Superior temporal gyrus (tissue), 1 donor: ENCODE measurements around the gene PFKFB3.
"Not testable (repeated sequence)": the region's sequence is repeated elsewhere in the genome, so short reads cannot be mapped to it uniquely, and the experiment has no call there.

Source experiments
- DNase-seq: peaks from one replicate; pipeline ENCODE4 v3.0.0-alpha.2; 2016; ENCODE audit errors: extremely low spot score

PFKFB3 gene

DNA sequence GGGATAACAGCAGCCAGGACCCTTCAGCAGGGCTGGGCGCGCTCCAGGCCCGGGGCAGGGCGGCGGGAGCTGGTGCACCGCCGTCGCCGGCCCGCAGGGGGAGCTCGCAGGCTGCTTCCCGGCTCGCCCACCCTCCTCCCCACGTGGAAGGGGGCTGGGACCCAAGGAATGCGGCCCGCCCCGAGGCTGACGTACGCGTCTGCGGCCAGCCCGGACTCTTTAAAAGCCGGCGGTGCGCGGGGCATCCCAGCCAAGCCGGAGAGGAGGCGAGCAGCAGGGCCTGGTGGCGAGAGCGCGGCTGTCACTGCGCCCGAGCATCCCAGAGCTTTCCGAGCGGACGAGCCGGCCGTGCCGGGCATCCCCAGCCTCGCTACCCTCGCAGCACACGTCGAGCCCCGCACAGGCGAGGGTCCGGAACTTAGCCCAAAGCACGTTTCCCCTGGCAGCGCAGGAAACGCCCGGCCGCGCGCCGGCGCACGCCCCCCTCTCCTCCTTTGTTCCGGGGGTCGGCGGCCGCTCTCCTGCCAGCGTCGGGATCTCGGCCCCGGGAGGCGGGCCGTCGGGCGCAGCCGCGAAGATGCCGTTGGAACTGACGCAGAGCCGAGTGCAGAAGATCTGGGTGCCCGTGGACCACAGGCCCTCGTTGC lies at the start of gene PFKFB3:
Gene PFKFB3, plus strand, starts transcription at position 249 of the 647 bp plus-strand sequence. Its CDS starts 329 bp downstream, at position 578.
- peak; percentile 97 for DNase-seq

DNA sequence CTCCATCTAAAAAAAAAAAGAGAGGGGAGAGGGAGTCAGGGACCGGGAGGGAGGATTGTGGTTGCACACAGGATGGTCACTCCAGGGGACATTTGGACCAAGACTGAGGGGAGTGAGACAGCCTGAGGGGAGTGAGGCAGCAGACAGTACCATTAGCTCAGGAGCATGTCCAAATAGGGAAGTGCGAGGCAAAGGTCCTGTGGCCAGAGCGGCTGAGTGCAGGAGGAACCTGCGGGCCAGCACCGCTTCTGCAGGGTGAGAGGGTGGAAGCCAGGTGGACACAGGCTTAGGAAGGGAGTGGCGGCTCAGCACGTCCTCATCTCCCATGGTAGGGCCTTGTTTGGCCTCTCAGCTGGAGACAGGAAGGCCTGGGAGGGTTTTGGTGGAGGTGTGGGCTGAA lies 48.9 kb upstream of the PFKFB3 start:
- DNase-seq, result no peak

DNA sequence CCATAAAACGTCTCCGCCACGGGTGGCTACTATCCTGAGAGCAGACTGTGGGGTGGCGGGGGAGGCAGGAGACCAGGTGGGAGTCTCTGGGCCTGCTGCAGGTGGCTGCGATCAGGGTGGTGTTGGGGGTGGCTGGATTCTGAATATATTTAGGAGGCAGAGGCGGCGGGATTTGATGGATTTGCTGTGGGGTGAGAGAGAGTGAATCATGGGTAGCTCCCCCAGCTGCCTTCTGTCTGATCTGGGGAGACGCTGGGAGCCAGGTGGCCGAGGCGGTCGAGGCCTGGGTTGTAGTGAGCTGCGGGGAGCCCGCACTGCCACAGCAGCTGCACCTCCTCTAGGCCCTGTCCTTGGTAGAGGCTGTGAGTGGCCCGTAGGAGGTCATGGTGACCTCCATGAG lies 48.2 kb upstream of the PFKFB3 start:
- DNase-seq, result no peak

DNA sequence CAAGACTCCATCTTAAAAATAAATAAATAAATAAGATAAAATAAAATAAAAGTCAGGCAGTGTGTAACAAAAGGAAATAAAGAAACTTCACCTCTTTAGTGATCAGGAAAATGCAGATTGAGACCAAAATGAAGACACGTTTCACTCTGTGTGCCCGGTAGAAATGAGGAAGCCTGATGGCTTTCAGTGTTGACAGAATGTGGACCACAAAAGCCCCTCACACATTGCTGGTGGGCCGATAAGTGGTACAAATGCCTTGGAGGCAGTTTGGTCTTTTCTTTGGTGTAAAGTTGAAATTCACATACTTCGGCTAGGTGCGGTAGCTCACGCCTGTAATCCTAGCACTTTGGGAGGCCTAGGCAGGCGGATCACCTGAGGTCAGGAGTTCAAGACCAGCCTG lies 44.5 kb upstream of the PFKFB3 start:
- DNase-seq, result no peak

DNA sequence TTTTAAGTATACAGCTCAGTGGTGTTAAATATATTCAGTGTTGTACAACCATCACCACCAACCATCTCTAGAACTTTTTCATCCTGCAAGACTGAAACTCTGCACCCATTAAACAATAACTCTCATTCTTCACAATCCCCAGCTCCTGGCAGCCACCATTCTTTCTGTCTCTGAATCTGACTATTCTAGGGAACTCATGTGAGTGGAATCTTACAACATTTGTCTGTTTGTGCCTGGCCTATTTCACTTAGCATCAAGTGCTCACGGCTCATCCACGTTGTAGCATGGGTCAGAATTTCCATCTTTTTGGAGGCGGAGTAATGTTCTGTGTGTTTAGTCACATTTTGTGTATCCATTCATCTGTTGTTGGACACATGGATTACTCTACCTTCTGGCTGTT lies 40.8 kb upstream of the PFKFB3 start:
- peak; percentile 88 for DNase-seq

GRCh38 chr10:6162589-6163356 lies 40.0 kb upstream of the PFKFB3 start:
- no peak for DNase-seq

- peak; percentile 80 for DNase-seq
These were observed 39.1 kb upstream of the PFKFB3 start for GRCh38 chr10:6163364-6164270.

- DNase-seq, result no peak
These were observed 38.2 kb upstream of the PFKFB3 start for GRCh38 chr10:6164271-6165095.

DNA sequence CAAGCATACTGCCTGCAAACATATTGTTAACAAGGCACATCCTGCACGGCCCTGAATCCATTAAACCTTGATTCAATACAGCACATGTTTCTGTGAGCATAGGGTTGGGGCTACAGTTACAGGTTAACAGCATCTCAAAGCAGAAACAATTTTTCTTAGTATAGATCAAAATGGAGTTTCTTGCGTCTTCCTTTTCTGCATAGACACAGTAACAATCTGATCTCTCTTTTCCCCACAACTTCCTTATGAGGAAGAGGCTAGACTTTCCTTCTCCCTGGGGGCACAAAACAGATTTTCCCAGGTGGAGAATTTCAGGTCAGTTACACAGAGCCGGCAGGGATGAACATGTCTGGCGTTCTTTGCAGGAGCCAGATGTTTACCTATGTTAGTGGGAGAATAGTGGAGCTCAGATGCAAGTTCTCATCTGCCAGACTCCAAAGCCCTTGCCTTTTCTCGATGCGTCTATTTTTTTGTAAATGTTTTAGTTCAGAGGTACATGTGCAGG lies 37.5 kb upstream of the PFKFB3 start:
- DNase-seq, result no peak

DNA sequence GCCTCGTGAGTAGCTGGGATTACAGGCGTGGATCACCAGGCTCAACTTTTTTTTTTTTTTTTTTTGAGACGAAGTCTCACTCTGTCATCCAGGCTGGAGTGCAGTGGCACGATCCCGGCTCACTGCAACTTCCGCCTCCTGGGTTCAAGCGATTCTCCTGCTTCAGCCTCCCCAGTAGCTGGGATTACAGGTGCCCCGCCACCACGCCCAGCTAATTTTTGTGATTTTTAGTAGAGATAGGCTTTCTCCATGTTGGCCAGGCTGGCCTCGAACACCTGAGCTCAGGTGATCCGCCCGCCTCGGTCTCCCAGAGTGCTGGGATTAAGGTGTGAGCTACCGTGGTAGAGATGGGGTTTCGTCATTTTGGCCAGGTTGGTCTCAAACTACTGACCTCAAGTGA lies 36.8 kb upstream of the PFKFB3 start:
- not testable (repeated sequence) for DNase-seq

DNA sequence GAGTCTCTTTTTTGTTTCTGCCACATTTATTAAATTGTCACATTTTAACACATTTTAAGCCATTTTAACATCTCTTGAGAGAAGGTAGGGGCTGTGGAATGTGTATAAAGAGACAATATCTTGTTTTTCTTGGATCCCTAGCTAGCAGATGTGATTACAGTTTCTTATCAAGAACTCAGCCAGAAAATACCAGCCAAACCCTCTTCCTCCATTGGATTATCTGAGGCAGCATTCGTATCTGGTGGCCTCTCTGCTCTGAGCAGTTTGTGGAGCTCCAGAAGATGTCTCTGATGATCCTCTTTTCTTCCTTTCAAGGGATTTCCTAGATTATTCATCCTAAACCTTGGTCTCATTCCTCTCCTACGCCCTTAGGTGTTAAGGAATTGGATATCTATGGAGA lies 35.3 kb upstream of the PFKFB3 start:
- no peak for DNase-seq

DNA sequence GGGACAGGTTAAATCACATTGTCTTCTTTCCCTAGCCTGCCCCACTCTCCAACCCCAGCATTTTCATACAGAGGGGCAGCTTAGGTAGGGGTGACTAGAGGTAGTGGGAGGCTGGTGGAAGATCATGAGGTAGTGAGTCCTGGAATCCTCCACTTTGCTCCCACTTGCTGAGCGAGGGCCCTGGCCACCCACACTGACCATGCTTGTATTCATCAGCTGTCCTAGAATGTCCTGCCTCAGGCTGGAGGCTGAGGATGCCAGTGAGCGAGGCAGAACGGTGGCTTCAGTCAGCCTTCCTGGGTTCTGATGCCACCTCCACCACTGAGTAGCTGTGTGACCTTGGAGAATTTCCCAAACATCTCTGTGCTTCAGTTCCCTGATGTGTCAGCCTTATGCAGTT lies 34.6 kb upstream of the PFKFB3 start:
- no peak for DNase-seq

DNA sequence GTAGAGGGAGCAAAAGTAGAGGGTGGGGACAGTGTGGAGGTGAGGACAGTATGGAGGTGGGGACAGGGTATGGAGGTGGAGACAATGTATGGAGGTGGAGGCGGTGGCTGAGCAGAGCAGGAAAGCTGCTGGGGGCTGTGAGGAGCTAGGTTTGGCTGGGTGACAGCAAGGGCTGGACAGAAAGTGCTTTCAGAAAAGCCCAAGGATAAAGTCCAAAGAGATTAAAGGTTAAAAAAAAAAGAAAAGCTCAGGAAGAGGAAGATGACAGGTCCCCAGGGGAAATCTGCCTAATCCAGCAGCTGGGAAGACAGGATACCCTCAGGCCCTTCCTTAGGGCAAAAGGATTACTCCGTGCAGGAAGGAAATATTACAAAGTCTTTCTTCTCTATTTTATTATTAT lies 32.1 kb upstream of the PFKFB3 start:
- no peak for DNase-seq

- peak; percentile 94 for DNase-seq
These were observed 30.6 kb upstream of the PFKFB3 start for GRCh38 chr10:6171881-6172695.

- no peak for DNase-seq
These were observed 29.5 kb upstream of the PFKFB3 start for GRCh38 chr10:6173203-6173602.

DNA sequence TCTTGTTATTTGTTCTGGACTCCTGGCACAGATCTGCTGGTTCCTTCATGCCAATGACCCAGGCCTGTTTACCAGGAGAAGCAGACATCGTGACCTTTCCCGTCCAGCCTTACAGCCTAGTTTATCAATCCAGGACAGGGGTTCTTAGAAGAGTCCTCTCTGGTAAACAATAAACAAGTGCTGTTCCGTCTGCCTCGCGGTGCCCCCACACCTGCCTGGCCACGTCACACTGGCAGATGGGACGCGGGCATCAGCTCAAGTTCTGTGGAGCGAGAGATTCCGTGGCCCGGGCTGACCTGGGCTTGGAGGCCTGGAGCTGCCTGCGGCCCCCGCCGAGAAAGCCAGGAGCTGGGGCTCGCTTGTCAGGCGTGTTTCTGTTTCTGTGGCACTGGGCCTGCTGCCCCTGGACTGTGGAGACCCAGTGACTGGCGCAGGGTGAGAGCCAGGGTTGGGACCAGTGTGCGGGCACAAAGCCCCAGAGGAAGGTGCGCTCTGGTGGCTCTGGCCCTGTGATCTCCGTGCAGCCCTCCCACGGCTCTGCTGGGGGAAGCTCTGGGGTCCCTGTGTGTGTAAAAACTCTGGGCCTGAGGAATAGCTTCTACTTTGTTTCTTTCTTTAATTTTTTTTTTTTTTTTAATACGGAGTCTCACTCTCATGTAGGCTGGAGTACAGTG lies 28.4 kb upstream of the PFKFB3 start:
- peak; percentile 72 for DNase-seq

DNA sequence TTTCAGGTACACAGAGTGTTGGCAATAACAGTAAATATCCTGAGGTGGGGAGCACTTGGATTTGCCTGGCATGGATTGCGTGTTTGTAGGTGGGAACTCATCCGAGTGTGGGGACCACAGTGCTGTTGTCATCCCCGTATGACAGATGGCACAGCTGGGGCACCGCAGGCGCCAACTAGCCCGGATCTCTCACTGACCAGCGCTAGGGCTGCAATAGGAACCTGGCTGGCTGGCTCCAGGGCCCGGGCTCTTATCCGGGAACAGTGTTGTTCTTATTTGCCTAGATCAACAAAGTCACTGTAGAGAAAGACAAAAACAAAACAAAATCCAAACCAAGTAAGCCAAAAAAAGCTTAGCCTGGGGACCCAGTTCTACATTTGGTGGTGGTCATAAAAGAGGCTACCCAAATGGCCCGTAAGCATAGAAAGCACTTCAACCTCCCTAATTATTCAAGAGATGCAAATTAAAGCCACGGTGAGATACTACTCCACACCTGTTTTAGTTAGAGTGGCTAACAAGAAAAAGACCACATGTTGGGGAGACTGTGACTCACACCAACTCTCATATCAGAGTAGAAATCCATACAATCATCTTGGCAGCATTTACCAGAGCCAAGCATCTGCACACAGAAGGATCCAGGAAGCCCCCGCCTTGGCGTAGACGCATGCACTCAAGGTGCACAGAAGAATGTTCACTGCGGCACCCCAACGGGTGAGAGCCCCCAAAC lies 27.2 kb upstream of the PFKFB3 start:
- DNase-seq, result peak; percentile 71

GRCh38 chr10:6176691-6177231 lies 26.0 kb upstream of the PFKFB3 start:
- DNase-seq, result no peak

DNA sequence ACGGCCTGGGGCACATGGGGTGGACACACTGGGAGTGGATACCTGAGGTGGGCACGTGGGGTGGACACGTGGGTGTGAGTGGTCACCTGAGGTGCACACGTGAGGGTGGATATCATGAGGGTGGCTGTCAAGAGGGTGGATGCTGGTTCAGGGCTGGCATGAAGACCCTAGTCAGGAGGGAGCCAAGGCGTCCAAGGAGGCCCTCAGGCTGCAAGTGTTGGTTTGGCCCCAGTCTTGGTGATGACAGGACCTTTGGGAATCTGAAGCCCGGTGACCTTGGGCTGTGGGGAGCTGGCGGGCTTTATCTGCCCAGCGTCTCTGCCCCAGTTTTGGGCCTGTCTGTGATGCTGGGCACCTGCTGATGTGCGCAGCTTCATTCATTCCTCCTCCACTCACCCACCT lies 24.9 kb upstream of the PFKFB3 start:
- no peak for DNase-seq
